GM23338 (cell line): ENCODE results near the gene ACY1.

Experiments
- CREB1 ChIP-seq: fragments of 250-450 bp; sonication (Bioruptor Pico); IDR thresholded peaks from 2 replicates; pipeline ENCODE4 v1.5.0; 2020; ENCODE audit warnings: low read depth, mild to moderate bottlenecking, moderate library complexity
- EZH2 ChIP-seq: fragments of 200-600 bp; sonication (generic); IDR thresholded peaks from one replicate; pipeline ENCODE4 v1.8.0; 2017; ENCODE audit warnings: antibody characterized with exemption, mild to moderate bottlenecking, low read depth; ENCODE audit not compliant: unreplicated experiment
- EZH2phosphoT487 ChIP-seq: fragments of 200-600 bp; sonication (generic); IDR thresholded peaks from one replicate; pipeline ENCODE4 v1.8.1; 2018; ENCODE audit warnings: antibody characterized with exemption; ENCODE audit not compliant: unreplicated experiment
- TF ChIP-seq, protein P1 (sequence below), 2 experiments: fragments of 200-600 bp in 1 of 2; sonication (generic) in 1 of 2; conservative IDR thresholded peaks; 2 replicates each; pipeline versions ENCODE4 v1.5.1 to v1.6.1; 2016 to 2017; ENCODE audit warnings: antibody characterized with exemption in 2 of 2, low read depth in 2 of 2, mild to moderate bottlenecking in 2 of 2, moderate library complexity in 1 of 2

DNA sequence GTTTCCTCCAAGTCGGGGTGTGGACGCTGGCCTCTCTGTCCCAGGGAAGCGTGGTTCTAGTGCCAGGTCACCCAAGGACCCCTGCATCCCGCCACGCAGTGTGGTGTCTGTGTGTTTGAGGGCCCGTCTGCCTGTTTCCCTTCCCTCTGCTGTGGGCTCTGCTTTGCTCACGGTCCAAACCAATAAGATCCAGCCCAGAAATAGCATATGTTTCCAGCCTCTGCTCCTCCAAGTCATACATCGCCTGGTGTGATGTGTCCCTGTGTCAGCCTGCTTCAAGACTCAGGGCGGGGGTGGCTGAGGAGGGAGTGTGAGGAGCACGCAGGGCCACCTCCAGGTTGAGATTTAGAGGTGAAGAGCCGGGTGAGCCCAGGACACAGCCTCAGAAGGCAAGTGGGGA, 34.3 kb downstream of the ACY1 start:
- TF ChIP-seq, protein P1, sequence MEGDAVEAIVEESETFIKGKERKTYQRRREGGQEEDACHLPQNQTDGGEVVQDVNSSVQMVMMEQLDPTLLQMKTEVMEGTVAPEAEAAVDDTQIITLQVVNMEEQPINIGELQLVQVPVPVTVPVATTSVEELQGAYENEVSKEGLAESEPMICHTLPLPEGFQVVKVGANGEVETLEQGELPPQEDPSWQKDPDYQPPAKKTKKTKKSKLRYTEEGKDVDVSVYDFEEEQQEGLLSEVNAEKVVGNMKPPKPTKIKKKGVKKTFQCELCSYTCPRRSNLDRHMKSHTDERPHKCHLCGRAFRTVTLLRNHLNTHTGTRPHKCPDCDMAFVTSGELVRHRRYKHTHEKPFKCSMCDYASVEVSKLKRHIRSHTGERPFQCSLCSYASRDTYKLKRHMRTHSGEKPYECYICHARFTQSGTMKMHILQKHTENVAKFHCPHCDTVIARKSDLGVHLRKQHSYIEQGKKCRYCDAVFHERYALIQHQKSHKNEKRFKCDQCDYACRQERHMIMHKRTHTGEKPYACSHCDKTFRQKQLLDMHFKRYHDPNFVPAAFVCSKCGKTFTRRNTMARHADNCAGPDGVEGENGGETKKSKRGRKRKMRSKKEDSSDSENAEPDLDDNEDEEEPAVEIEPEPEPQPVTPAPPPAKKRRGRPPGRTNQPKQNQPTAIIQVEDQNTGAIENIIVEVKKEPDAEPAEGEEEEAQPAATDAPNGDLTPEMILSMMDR (conservative IDR thresholded peaks at IDR 0.05; ENCODE audit: low read depth in 2 of 2): no peak
- no peak for TF ChIP-seq CREB1 (CRISPR knock-in tag)
- no peak for TF ChIP-seq EZH2
- TF ChIP-seq EZH2phosphoT487: no peak
